ENCODE data around the gene CAMK1D.

- TF ChIP-seq CTCF (IDR thresholded peaks at IDR 0.05) (no peak), EP300 (IDR thresholded peaks at IDR 0.05; ENCODE audit: low read depth) (no peak)
These were observed 263.8 kb downstream of the CAMK1D start for GRCh38 chr10:12613136-12613535.
